SK-N-MC (cell line): ENCODE results near the gene MARCHF2.

Source experiments
- DNase-seq: peaks from one replicate; pipeline ENCODE4 v3.0.0-alpha.2; 2011; ENCODE audit warnings: low read depth, low spot score
- H3K27ac ChIP-seq: fragments of 200-600 bp; sonication (generic); 2 replicates; pipeline ENCODE4 v1.5.1; 2016; ENCODE audit warnings: mixed run types
- H3K36me3 ChIP-seq: fragments of 200-600 bp; sonication (generic); 2 replicates; pipeline ENCODE4 v1.6.1; 2017; ENCODE audit warnings: antibody characterized with exemption, low read length, mixed read lengths; ENCODE audit not compliant: insufficient read depth
- H3K4me3 ChIP-seq: fragments of 200-600 bp; sonication (generic); 2 replicates; pipeline ENCODE4 v1.5.1; 2016
- H3K9ac ChIP-seq: fragments of 200-600 bp; sonication (generic); 2 replicates; pipeline ENCODE4 v1.8.0; 2017; ENCODE audit warnings: mixed run types, mixed read lengths; ENCODE audit not compliant: insufficient read length
- H3K9me3 ChIP-seq: fragments of 200-600 bp; sonication (generic); 2 replicates; pipeline ENCODE4 v1.6.1; 2017; ENCODE audit warnings: low read depth, mild to moderate bottlenecking, antibody characterized with exemption, low read length, moderate library complexity, mixed read lengths
- EZH2 ChIP-seq: fragments of 200-600 bp; sonication (generic); IDR thresholded peaks from one replicate; pipeline ENCODE4 v1.6.1; 2017; ENCODE audit warnings: antibody characterized with exemption
- FOXP2 ChIP-seq: optimal IDR thresholded peaks from 2 replicates; pipeline ENCODE3; 2011; ENCODE audit warnings: mild to moderate bottlenecking, moderate library complexity; ENCODE audit not compliant: insufficient read depth; ENCODE audit errors: extremely low read length, control extremely low read depth
- POLR2AphosphoS5 ChIP-seq: IDR thresholded peaks from 2 replicates; pipeline ENCODE4 v1.6.1; 2012; ENCODE audit warnings: mild to moderate bottlenecking, low read depth, low read length, borderline replicate concordance

MARCHF2 gene, protein sequence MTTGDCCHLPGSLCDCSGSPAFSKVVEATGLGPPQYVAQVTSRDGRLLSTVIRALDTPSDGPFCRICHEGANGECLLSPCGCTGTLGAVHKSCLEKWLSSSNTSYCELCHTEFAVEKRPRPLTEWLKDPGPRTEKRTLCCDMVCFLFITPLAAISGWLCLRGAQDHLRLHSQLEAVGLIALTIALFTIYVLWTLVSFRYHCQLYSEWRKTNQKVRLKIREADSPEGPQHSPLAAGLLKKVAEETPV

GRCh38 chr19:8412783-8413628 is at the start of gene MARCHF2:
MARCHF2 (plus strand) TSS chr19:8413305; CDS start chr19:8421841, 8,536 bp downstream.
- Histone ChIP-seq H3K36me3 (no peaks in the 10 kb centered on the region), H3K9me3 (no peaks in the 10 kb centered on the region), H3K9ac (peak within 1 kb of the TSS; percentile 67), H3K27ac (no peak within 1 kb of the TSS), H3K4me3 (peak within 1 kb of the TSS; percentile 82)
- TF ChIP-seq FOXP2: no peak
- no peak for DNase-seq

GRCh38 chr19:8363803-8364771 is 49.0 kb upstream of the MARCHF2 start, which contains the start of gene ANGPTL4:
ANGPTL4 (plus strand) TSS chr19:8364155; CDS start chr19:8364322, 167 bp downstream.
- TF ChIP-seq POLR2AphosphoS5 (peak; percentile 90), EZH2 (no peak)
- H3K4me3 ChIP-seq: peak within 1 kb of the TSS; percentile 87
- no peaks in the 10 kb centered on the region; the same call in 1 of the 2 replicates for H3K36me3 ChIP-seq
- DNase-seq: no peak
- H3K9me3 ChIP-seq: no peaks in the 10 kb centered on the region
- H3K27ac ChIP-seq: 0 out of 2 replicates have a peak within 1 kb of the TSS, but pooled peaks have one; percentile 25
- H3K9ac ChIP-seq: peak within 1 kb of the TSS; percentile 66

DNA sequence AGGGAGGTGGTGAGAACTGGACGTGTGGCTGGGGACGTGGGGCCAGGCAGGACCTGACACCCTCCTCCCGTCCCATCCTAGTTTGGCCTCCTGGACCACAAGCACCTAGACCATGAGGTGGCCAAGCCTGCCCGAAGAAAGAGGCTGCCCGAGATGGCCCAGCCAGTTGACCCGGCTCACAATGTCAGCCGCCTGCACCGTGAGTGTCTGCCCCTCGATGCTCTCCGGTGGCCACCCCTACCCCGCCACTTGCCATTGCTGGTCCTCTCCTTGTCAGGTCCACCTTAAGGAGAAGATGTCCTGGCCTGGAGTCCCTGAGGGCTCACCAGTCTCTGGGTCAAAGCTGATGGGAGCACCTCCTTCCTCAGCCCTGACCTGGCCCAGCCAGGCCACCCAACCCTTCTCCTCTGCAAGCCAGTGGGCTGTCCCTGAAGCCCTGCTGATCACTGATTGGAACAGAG is 47.0 kb upstream of the MARCHF2 start:
- TF ChIP-seq FOXP2: no peak
- no peak for TF ChIP-seq EZH2
- no peak for TF ChIP-seq POLR2AphosphoS5
- no peaks in the 10 kb centered on the region; the same call in 1 of the 2 replicates for H3K36me3 ChIP-seq
- H3K9me3 ChIP-seq: no peaks in the 10 kb centered on the region
- H3K4me3 ChIP-seq: no peak overlapping the region
- no peak for DNase-seq
- no peak overlapping the region for H3K9ac ChIP-seq
- no peak overlapping the region for H3K27ac ChIP-seq

- Histone ChIP-seq H3K9ac (no peak overlapping the region), H3K27ac (no peak overlapping the region), H3K4me3 (peak overlapping the region; percentile 69), H3K36me3 (no peaks in the 10 kb centered on the region; the same call in 1 of the 2 replicates), H3K9me3 (no peaks in the 10 kb centered on the region)
- no peak for TF ChIP-seq POLR2AphosphoS5
- no peak for TF ChIP-seq FOXP2
- TF ChIP-seq EZH2: no peak
- no peak for DNase-seq
Observed at GRCh38 chr19:8366961-8367326, 46.2 kb upstream of the MARCHF2 start.

- TF ChIP-seq POLR2AphosphoS5: peak; percentile 47; the same call in 1 of the 2 replicates
- no peak for TF ChIP-seq EZH2
- peak; percentile 47 for TF ChIP-seq FOXP2
- H3K9me3 ChIP-seq: no peaks in the 10 kb centered on the region
- H3K36me3 ChIP-seq: no peaks in the 10 kb centered on the region; the same call in 1 of the 2 replicates
- H3K9ac ChIP-seq: no peak overlapping the region
- no peak for DNase-seq
- peak overlapping the region; percentile 69 for H3K4me3 ChIP-seq
- 0 out of 2 replicates have a peak overlapping the region, but pooled peaks have one; percentile 42 for H3K27ac ChIP-seq
Observed at GRCh38 chr19:8367327-8368001, 45.6 kb upstream of the MARCHF2 start.

GRCh38 chr19:8370176-8371010 is 42.7 kb upstream of the MARCHF2 start:
- no peaks in the 10 kb centered on the region for H3K9me3 ChIP-seq
- no peak for TF ChIP-seq POLR2AphosphoS5
- TF ChIP-seq FOXP2: no peak
- TF ChIP-seq EZH2: no peak
- peaks cover 7% of the 10 kb centered on the region; the same call in 1 of the 2 replicates for H3K36me3 ChIP-seq
- H3K9ac ChIP-seq: no peak overlapping the region
- H3K4me3 ChIP-seq: no peak overlapping the region
- no peak overlapping the region for H3K27ac ChIP-seq
- DNase-seq: no peak
